ENCODE data around the gene RYR2. TPM values are rescaled to one million over a fixed set of nuclear protein-coding genes. Genes with fewer than 3 reads are reported as not detected.

Gene RYR2
- total RNA-seq, 4 donors from 2014 or later: 0.20 to 0.60 (median 0.32) TPM

DNA sequence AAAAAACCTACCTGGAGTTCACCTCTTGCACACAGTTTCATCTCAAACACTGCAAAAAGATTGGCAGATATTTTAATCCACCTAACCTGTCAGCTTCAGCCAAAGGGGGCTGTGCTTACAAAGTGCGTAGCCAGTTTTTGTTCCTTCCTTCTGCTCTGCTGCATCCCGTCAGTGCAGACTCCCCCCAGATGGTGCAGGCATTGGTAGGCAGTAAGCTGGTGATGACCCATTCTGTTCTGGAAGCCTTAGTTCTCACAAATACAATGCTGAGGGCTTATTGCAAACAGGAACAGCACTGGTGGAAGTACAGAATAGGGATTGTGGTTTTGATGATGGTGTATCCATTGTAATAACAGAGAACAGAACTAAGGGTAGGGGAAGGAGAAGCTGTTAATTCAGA, 239.5 kb downstream of the RYR2 start:
- Histone ChIP-seq H3K27me3 (no peaks in the 10 kb centered on the region), H3K9me3 (no peaks in the 10 kb centered on the region), H3K27ac (no peak overlapping the region), H3K4me1 (no peaks in the 10 kb centered on the region), H3K36me3 (no peaks in the 10 kb centered on the region), H3K4me3 (no peak overlapping the region)
- 76 to 84% methylated on average over 2 of the region's 2 CpGs for WGBS, 2 donors
- DNase-seq (ENCODE audit: low spot score in 2 of 2): no peak
- no peak for TF ChIP-seq EP300 (IDR thresholded peaks at IDR 0.05)
- TF ChIP-seq, protein P1, sequence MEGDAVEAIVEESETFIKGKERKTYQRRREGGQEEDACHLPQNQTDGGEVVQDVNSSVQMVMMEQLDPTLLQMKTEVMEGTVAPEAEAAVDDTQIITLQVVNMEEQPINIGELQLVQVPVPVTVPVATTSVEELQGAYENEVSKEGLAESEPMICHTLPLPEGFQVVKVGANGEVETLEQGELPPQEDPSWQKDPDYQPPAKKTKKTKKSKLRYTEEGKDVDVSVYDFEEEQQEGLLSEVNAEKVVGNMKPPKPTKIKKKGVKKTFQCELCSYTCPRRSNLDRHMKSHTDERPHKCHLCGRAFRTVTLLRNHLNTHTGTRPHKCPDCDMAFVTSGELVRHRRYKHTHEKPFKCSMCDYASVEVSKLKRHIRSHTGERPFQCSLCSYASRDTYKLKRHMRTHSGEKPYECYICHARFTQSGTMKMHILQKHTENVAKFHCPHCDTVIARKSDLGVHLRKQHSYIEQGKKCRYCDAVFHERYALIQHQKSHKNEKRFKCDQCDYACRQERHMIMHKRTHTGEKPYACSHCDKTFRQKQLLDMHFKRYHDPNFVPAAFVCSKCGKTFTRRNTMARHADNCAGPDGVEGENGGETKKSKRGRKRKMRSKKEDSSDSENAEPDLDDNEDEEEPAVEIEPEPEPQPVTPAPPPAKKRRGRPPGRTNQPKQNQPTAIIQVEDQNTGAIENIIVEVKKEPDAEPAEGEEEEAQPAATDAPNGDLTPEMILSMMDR (IDR thresholded peaks at IDR 0.05): no peak
- no peak for TF ChIP-seq POLR2A (IDR thresholded peaks at IDR 0.05)

DNA sequence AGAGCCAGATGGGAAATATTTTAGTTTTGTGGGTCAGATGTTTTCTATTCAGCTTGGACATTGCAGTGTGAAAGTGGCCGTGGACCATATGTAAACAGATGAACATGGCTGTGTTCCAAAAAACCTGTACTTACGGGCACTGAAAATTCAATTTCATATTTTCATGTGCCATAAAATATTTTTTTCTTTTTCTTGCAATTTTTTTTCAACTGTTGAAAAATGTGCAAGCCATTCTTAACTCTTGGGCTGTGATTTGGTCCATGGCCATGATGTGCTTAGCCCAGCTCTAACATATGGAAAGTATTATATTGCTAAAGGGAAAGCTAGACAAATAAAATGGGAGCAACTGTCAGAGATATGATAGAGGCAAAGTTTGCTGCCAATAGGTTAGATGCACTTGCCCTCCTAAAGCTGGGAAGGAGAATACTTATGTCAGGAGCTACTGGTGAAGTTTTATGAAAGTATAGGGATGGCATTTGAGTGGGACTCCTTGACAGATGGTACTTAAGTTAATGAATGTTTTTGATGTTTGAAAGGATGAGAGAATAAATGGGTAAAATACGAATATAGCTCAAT, 240.3 kb downstream of the RYR2 start:
- TF ChIP-seq POLR2A (IDR thresholded peaks at IDR 0.05): no peak
- TF ChIP-seq EP300 (IDR thresholded peaks at IDR 0.05): no peak
- TF ChIP-seq, protein P1 (IDR thresholded peaks at IDR 0.05): no peak
- Histone ChIP-seq H3K36me3 (no peaks in the 10 kb centered on the region), H3K27me3 (no peaks in the 10 kb centered on the region), H3K4me3 (no peak overlapping the region), H3K27ac (no peak overlapping the region), H3K4me1 (no peaks in the 10 kb centered on the region), H3K9me3 (no peaks in the 10 kb centered on the region)
- WGBS, 2 donors: 42 to 43% methylated on average over 3 of the region's 3 CpGs
- no peak for DNase-seq (ENCODE audit: low spot score in 2 of 2)

DNA sequence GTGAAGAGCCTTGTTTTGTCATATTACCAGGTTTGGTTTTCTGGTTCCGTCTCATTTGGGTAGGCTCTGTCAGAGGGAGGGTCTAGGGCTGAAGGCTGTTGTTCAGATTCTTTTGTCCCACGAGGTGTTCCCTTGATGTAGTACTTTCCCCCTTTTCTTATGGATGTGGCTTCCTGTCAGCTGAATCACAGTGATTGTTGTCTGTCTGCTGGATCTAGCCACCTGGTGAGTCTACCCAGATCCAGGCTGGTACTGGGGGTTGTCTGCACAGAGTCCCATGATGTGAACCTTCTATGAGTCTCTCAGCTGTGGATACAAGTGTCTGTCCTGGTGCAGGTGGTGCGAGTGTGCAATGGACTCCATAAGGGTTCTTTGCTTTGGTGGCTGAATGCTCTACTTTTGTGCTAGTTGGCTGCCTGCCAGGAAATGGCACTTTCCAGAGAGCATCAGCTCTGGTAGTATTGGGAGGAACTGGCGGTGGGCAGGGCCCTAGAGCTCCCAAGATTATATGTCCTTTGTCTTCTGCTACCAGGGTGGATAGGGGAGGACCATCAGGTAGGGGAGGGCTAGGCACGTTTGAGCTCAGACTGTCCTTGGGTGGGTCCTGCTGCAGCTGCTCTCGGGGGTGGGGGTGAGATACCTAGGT, 246.0 kb downstream of the RYR2 start:
- no peaks in the 10 kb centered on the region for H3K9me3 ChIP-seq
- no peaks in the 10 kb centered on the region for H3K27me3 ChIP-seq
- H3K4me1 ChIP-seq: no peaks in the 10 kb centered on the region
- WGBS, 2 donors: 62 to 70% methylated on average over 6 of the region's 6 CpGs
- H3K36me3 ChIP-seq: no peaks in the 10 kb centered on the region
- no peak overlapping the region for H3K4me3 ChIP-seq
- no peak for DNase-seq (ENCODE audit: low spot score in 2 of 2)
- H3K27ac ChIP-seq: no peak overlapping the region
- TF ChIP-seq, protein P1 (IDR thresholded peaks at IDR 0.05): no peak
- TF ChIP-seq EP300 (IDR thresholded peaks at IDR 0.05): no peak
- TF ChIP-seq POLR2A (IDR thresholded peaks at IDR 0.05): no peak

DNA sequence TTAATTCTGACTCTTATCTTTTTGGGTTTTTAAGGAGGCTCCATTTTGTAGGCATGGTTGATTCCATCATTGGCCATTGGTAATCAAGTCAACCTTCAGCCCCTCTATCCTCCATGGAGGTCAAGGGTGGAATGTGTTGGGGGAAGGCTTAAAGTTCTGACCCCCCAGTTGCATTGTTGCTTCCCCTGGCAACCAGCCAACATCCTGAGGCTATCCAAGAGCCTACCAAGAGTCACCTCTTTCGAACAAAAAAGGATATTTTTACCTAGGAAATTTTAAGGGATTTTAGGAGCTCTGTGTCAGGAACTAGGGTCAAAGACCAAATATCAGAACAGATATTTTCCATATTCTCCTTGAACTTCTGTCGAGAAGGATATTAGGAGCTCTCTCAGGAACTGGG, 251.8 kb downstream of the RYR2 start:
- Histone ChIP-seq H3K9me3 (no peaks in the 10 kb centered on the region), H3K27ac (no peak overlapping the region), H3K4me3 (no peak overlapping the region), H3K4me1 (no peaks in the 10 kb centered on the region), H3K36me3 (no peaks in the 10 kb centered on the region), H3K27me3 (no peaks in the 10 kb centered on the region)
- WGBS, 2 donors: 67 to 77% methylated on average over 2 of the region's 2 CpGs
- no peak for DNase-seq (ENCODE audit: low spot score in 2 of 2)
- TF ChIP-seq, protein P1 (IDR thresholded peaks at IDR 0.05): no peak
- no peak for TF ChIP-seq EP300 (IDR thresholded peaks at IDR 0.05)
- no peak for TF ChIP-seq POLR2A (IDR thresholded peaks at IDR 0.05)

DNA sequence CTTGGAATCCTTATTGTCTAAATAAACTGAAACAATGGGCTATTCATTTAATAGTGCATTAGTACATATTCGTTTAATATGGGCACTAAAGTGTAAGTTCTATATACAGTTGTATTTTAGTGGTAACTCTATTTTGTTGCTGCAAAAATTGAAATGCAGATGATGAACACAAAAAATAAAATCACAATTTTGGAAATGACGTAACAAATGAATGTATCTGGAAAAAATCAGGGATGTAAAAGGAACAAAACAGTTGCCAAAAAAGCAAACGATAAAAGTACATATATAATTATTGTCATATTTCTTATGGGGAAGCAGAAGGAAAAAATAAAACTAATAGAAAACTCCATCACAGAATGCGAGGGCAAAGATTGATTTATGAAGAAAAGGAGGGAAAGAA, 254.9 kb downstream of the RYR2 start:
- TF ChIP-seq EP300 (IDR thresholded peaks at IDR 0.05) (no peak), POLR2A (IDR thresholded peaks at IDR 0.05) (no peak)
- TF ChIP-seq, protein P1 (IDR thresholded peaks at IDR 0.05): no peak
- H3K4me3 ChIP-seq: no peak overlapping the region
- DNase-seq (ENCODE audit: low spot score in 2 of 2): no peak
- no peak overlapping the region for H3K27ac ChIP-seq
- H3K9me3 ChIP-seq: no peaks in the 10 kb centered on the region
- no peaks in the 10 kb centered on the region for H3K36me3 ChIP-seq
- H3K27me3 ChIP-seq: no peaks in the 10 kb centered on the region
- H3K4me1 ChIP-seq: no peaks in the 10 kb centered on the region
- 75 to 77% methylated on average over 4 of the region's 4 CpGs for WGBS, 2 donors

Measured in tibial nerve (tissue), 4 donors.